Neural cell (in vitro differentiated cells): ENCODE measurements around the gene RBM20. TPM values are rescaled to one million over a fixed set of nuclear protein-coding genes. Genes with fewer than 3 reads are reported as not detected.

Experiments used
- H2AFZ ChIP-seq: fragments of 200-600, 300-800 bp; sonication (generic), shearing (Covaris generic); 2 replicates; pipeline ENCODE4 v1.6.0; 2014; ENCODE audit warnings: low read depth, mild to moderate bottlenecking, antibody characterized with exemption, low read length, moderate library complexity
- H3F3A ChIP-seq: fragments of 200-600 bp; shearing (Covaris generic); 2 replicates; pipeline ENCODE4 v1.6.1; 2016; ENCODE audit warnings: mild to moderate bottlenecking, moderate library complexity, mixed read lengths, antibody characterized with exemption, low read length; ENCODE audit not compliant: insufficient read depth, poor library complexity, severe bottlenecking
- H3K27ac ChIP-seq: fragments of 200-600, 300-800 bp; sonication (generic), shearing (Covaris generic); 2 replicates; pipeline ENCODE4 v1.5.1; 2014; ENCODE audit warnings: mild to moderate bottlenecking, low read length, moderate library complexity
- H3K27me3 ChIP-seq: fragments of 300-800, 200-600 bp; sonication (generic), shearing (Covaris generic); 2 replicates; pipeline ENCODE4 v1.6.0; 2014; ENCODE audit warnings: mild to moderate bottlenecking, low read depth, low read length, moderate library complexity; ENCODE audit not compliant: insufficient read depth
- H3K36me3 ChIP-seq: fragments of 300-800, 200-600 bp; sonication (generic), shearing (Covaris generic); 2 replicates; pipeline ENCODE4 v1.5.1; 2014; ENCODE audit warnings: mild to moderate bottlenecking, antibody characterized with exemption, low read length, moderate library complexity; ENCODE audit not compliant: insufficient read depth
- H3K4me2 ChIP-seq: fragments of 300-800, 200-600 bp; sonication (generic), shearing (Covaris generic); 2 replicates; pipeline ENCODE4 v1.6.0; 2014; ENCODE audit warnings: mild to moderate bottlenecking, low read length
- H3K4me3 ChIP-seq: fragments of 300-800, 200-600 bp; sonication (generic), shearing (Covaris generic); 2 replicates; pipeline ENCODE4 v1.5.1; 2014; ENCODE audit warnings: mild to moderate bottlenecking, low read length, moderate library complexity
- H3K79me2 ChIP-seq: fragments of 200-600 bp; shearing (Covaris generic); replicated peaks from 2 replicates; pipeline ENCODE4 v1.6.0; 2014; ENCODE audit warnings: mild to moderate bottlenecking, low read length, moderate library complexity; ENCODE audit not compliant: insufficient read depth
- H3K9ac ChIP-seq: fragments of 300-800, 200-600 bp; sonication (generic), shearing (Covaris generic); 2 replicates; pipeline ENCODE4 v1.6.1; 2016; ENCODE audit warnings: mild to moderate bottlenecking, low read length, mixed read lengths
- H3K9me2 ChIP-seq: fragments of 200-600 bp; shearing (Covaris generic); 2 replicates; pipeline ENCODE4 v1.6.1; 2016; ENCODE audit warnings: mild to moderate bottlenecking, low read length, mixed read lengths; ENCODE audit not compliant: insufficient read depth
- H3K9me3 ChIP-seq: fragments of 200-600, 300-800 bp; sonication (generic), shearing (Covaris generic); 2 replicates; pipeline ENCODE4 v1.6.1; 2016; ENCODE audit warnings: mild to moderate bottlenecking, mixed run types, low read length, moderate library complexity, mixed read lengths
- H4K20me1 ChIP-seq: fragments of 200-600 bp; shearing (Covaris generic); 2 replicates; pipeline ENCODE4 v1.6.1; 2016; ENCODE audit warnings: mild to moderate bottlenecking, mixed run types; ENCODE audit not compliant: insufficient read depth
- EP300 ChIP-seq: fragments of 450-650 bp; conservative IDR thresholded peaks from 2 replicates; pipeline ENCODE4 v1.6.1; 2014; ENCODE audit warnings: antibody characterized with exemption, mild to moderate bottlenecking, moderate library complexity; ENCODE audit not compliant: poor library complexity, severe bottlenecking
- EZH2 ChIP-seq: fragments of 200-600, 300-800 bp; shearing (Covaris generic), sonication (generic); IDR thresholded peaks from 2 replicates; pipeline ENCODE4 v1.6.1; 2014; ENCODE audit warnings: antibody characterized with exemption, low read length, borderline replicate concordance, mild to moderate bottlenecking; ENCODE audit not compliant: insufficient read depth, poor library complexity, severe bottlenecking
- MXI1 ChIP-seq: fragments of 450-650 bp; conservative IDR thresholded peaks from 2 replicates; pipeline ENCODE4 v1.6.1; 2014; ENCODE audit warnings: antibody characterized with exemption, mild to moderate bottlenecking; ENCODE audit not compliant: poor library complexity, severe bottlenecking
- POLR2AphosphoS5 ChIP-seq: IDR thresholded peaks from 2 replicates; pipeline ENCODE4 v1.6.1; 2012
- RAD21 ChIP-seq: fragments of 450-650 bp; conservative IDR thresholded peaks from 2 replicates; pipeline ENCODE4 v1.6.1; 2014; ENCODE audit warnings: antibody characterized with exemption, mild to moderate bottlenecking, moderate library complexity
- SMC3 ChIP-seq: fragments of 450-650 bp; conservative IDR thresholded peaks from 2 replicates; pipeline ENCODE4 v1.6.1; 2014; ENCODE audit warnings: antibody characterized with exemption, mild to moderate bottlenecking, moderate library complexity; ENCODE audit not compliant: poor library complexity
- TAF1 ChIP-seq: IDR thresholded peaks from 2 replicates; pipeline ENCODE4 v1.6.1; 2012; ENCODE audit warnings: low read depth
- polyA plus RNA-seq: library from polyadenylated mRNA; depleted of rRNA; stranded (reverse); fragments of >200 nt; gene quantifications from 2 replicates; pipeline ENCODE4 v1.2.3, GENCODE V29; 2014
- TF ChIP-seq, protein P1 (sequence below): fragments of 450-650 bp; IDR thresholded peaks from 2 replicates; pipeline ENCODE4 v1.5.1; 2014; ENCODE audit warnings: antibody characterized with exemption, mild to moderate bottlenecking, moderate library complexity; ENCODE audit not compliant: poor library complexity, severe bottlenecking
- TF ChIP-seq, protein P2 (sequence below): IDR thresholded peaks from 2 replicates; pipeline ENCODE4 v1.6.1; 2012; ENCODE audit warnings: borderline replicate concordance

Gene RBM20
- polyA plus RNA-seq, 1 donor from 2014 or later: 0.07 TPM

DNA sequence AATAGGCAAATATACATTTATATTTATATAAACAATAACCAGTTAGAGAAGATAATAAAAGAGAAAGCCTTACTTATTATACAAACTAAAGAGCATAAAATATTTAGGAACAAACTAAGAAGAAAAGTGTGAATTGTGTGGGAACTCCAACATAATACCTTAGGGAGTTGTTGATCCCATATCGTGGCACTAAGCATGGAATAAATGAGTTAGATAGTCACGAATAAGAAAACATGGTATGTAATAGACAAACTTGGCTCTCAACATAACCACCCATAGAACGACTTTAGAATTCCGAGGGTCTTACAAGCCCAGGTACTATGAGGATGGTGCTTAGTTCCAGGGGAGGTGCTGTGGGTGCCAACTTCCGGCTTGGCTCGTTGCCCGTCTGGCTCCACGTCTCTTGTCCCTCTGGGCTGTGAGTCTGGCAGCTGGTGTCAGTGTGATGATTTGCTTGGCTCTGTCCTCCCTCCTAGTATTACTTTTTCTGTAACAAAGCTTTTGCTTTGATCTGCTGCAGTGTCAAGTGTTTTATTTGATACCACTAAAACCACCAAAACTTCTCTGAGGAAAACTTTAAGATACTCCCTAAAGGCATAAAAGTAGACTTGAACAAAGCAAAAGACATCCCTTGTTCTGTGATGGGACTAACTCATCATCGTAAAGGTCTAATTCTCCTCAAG lies 9.5 kb upstream of the RBM20 start:
- H3K4me2 ChIP-seq: no peak overlapping the region
- no peaks in the 10 kb centered on the region for H4K20me1 ChIP-seq

DNA sequence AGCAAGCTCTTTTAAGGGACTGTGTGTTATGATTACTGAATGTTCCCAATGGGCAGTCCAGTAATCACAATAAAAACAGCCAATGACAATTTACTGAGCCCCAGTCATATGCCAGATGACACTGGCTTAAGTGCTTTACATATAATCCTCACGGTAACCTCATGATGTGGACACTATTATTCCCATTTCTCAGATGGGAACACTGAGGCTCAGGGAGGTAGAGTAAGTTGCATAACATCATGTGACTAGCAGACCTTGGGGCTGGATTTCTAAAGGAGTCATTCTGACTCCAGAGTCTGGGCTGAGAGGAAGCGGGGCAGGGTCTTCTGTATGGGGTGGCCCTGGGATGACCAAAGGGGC lies 7.6 kb upstream of the RBM20 start:
- Histone ChIP-seq H3F3A (no peaks in the 10 kb centered on the region), H3K36me3 (no peaks in the 10 kb centered on the region), H3K9me3 (no peaks in the 10 kb centered on the region), H3K4me3 (no peak overlapping the region), H4K20me1 (no peaks in the 10 kb centered on the region), H2AFZ (no peak overlapping the region), H3K9ac (no peak overlapping the region), H3K4me2 (no peak overlapping the region), H3K27me3 (peaks cover 6% of the 10 kb centered on the region), H3K27ac (no peak overlapping the region), H3K9me2 (no peaks in the 10 kb centered on the region), H3K79me2 (no peaks in the 10 kb centered on the region)
- TF ChIP-seq EP300: no peak
- TF ChIP-seq RAD21: no peak
- TF ChIP-seq, protein P1, sequence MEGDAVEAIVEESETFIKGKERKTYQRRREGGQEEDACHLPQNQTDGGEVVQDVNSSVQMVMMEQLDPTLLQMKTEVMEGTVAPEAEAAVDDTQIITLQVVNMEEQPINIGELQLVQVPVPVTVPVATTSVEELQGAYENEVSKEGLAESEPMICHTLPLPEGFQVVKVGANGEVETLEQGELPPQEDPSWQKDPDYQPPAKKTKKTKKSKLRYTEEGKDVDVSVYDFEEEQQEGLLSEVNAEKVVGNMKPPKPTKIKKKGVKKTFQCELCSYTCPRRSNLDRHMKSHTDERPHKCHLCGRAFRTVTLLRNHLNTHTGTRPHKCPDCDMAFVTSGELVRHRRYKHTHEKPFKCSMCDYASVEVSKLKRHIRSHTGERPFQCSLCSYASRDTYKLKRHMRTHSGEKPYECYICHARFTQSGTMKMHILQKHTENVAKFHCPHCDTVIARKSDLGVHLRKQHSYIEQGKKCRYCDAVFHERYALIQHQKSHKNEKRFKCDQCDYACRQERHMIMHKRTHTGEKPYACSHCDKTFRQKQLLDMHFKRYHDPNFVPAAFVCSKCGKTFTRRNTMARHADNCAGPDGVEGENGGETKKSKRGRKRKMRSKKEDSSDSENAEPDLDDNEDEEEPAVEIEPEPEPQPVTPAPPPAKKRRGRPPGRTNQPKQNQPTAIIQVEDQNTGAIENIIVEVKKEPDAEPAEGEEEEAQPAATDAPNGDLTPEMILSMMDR: no peak
- no peak for TF ChIP-seq POLR2AphosphoS5
- TF ChIP-seq MXI1: no peak
- TF ChIP-seq, protein P2, sequence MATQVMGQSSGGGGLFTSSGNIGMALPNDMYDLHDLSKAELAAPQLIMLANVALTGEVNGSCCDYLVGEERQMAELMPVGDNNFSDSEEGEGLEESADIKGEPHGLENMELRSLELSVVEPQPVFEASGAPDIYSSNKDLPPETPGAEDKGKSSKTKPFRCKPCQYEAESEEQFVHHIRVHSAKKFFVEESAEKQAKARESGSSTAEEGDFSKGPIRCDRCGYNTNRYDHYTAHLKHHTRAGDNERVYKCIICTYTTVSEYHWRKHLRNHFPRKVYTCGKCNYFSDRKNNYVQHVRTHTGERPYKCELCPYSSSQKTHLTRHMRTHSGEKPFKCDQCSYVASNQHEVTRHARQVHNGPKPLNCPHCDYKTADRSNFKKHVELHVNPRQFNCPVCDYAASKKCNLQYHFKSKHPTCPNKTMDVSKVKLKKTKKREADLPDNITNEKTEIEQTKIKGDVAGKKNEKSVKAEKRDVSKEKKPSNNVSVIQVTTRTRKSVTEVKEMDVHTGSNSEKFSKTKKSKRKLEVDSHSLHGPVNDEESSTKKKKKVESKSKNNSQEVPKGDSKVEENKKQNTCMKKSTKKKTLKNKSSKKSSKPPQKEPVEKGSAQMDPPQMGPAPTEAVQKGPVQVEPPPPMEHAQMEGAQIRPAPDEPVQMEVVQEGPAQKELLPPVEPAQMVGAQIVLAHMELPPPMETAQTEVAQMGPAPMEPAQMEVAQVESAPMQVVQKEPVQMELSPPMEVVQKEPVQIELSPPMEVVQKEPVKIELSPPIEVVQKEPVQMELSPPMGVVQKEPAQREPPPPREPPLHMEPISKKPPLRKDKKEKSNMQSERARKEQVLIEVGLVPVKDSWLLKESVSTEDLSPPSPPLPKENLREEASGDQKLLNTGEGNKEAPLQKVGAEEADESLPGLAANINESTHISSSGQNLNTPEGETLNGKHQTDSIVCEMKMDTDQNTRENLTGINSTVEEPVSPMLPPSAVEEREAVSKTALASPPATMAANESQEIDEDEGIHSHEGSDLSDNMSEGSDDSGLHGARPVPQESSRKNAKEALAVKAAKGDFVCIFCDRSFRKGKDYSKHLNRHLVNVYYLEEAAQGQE: no peak

More for the DNA sequence above, 9.5 kb upstream of the RBM20 start:
- Histone ChIP-seq H3K36me3 (no peaks in the 10 kb centered on the region), H3K27ac (no peak overlapping the region), H3K9me2 (no peaks in the 10 kb centered on the region), H2AFZ (no peak overlapping the region), H3K9ac (no peak overlapping the region), H3K27me3 (no peaks in the 10 kb centered on the region), H3F3A (no peaks in the 10 kb centered on the region), H3K79me2 (no peaks in the 10 kb centered on the region), H3K9me3 (no peaks in the 10 kb centered on the region), H3K4me3 (no peak overlapping the region)
- TF ChIP-seq EP300 (no peak), TAF1 (no peak), EZH2 (no peak), MXI1 (no peak), SMC3 (no peak), RAD21 (no peak), POLR2AphosphoS5 (no peak)
- TF ChIP-seq, protein P2: no peak
- TF ChIP-seq, protein P1: no peak
